HG02571 (cell line): Measurements from ENCODE around the gene PXYLP1.
"Not testable (repeated sequence)": the region's sequence is repeated elsewhere in the genome, so short reads cannot be mapped to it uniquely, and the experiment has no call there.

Source experiments
- ATAC-seq: cut with Tn5 transposase; IDR thresholded peaks from one replicate; pipeline ENCODE4 v1.9.1; 2021; ENCODE audit warnings: mild to moderate bottlenecking, moderate library complexity; ENCODE audit not compliant: unreplicated experiment

Gene PXYLP1

GRCh38 chr3:141291559-141292355 lies 60.1 kb downstream of the PXYLP1 start:
- ATAC-seq: no peak

GRCh38 chr3:141292356-141293058 lies 60.9 kb downstream of the PXYLP1 start:
- ATAC-seq: no peak

GRCh38 chr3:141294301-141294700 lies 62.7 kb downstream of the PXYLP1 start:
- ATAC-seq: no peak

GRCh38 chr3:141294848-141295247 lies 63.2 kb downstream of the PXYLP1 start:
- no peak for ATAC-seq

- ATAC-seq: not testable (repeated sequence)
Observed at GRCh38 chr3:141300426-141300825, 68.8 kb downstream of the PXYLP1 start.

- ATAC-seq: no peak
Observed at GRCh38 chr3:141302364-141303141, 70.9 kb downstream of the PXYLP1 start.

GRCh38 chr3:141303481-141304223 lies 72.0 kb downstream of the PXYLP1 start:
- no peak for ATAC-seq

GRCh38 chr3:141305436-141305835 lies 73.8 kb downstream of the PXYLP1 start:
- no peak for ATAC-seq

- no peak for ATAC-seq
Observed at GRCh38 chr3:141306276-141306675, 74.7 kb downstream of the PXYLP1 start.

GRCh38 chr3:141306922-141307321 lies 75.3 kb downstream of the PXYLP1 start:
- no peak for ATAC-seq

- ATAC-seq: no peak
Observed at GRCh38 chr3:141307351-141308059, 75.9 kb downstream of the PXYLP1 start.

GRCh38 chr3:141308588-141309218 lies 77.1 kb downstream of the PXYLP1 start:
- ATAC-seq: no peak

GRCh38 chr3:141311170-141311495 lies 79.5 kb downstream of the PXYLP1 start:
- ATAC-seq: no peak

- peak; percentile 99 for ATAC-seq
Observed at GRCh38 chr3:141311496-141312353, 80.1 kb downstream of the PXYLP1 start.

- no peak for ATAC-seq
Observed at GRCh38 chr3:141312354-141313092, 80.9 kb downstream of the PXYLP1 start.

GRCh38 chr3:141313093-141313683 lies 81.6 kb downstream of the PXYLP1 start:
- no peak for ATAC-seq

GRCh38 chr3:141314415-141314814 lies 82.8 kb downstream of the PXYLP1 start:
- ATAC-seq: not testable (repeated sequence)

- ATAC-seq: no peak
Observed at GRCh38 chr3:141316851-141317250, 85.2 kb downstream of the PXYLP1 start.
